HFF-Myc (cell line): ENCODE measurements around the gene DYNLT3.
A peak's percentile ranks its signal among the peaks of the same experiment; 100 is the strongest.

Experiments
- DNase-seq: peaks from one replicate; pipeline ENCODE4 v3.0.0-alpha.2; 2011; ENCODE audit warnings: low read depth; ENCODE audit errors: extremely low read depth
- H3K4me3 ChIP-seq: replicated peaks from 2 replicates; pipeline ENCODE4 v1.5.1; 2011; ENCODE audit warnings: low read depth, mild to moderate bottlenecking, control low read depth, low read length
- CTCF ChIP-seq: IDR thresholded peaks from 2 replicates; pipeline ENCODE4 v1.5.1; 2012; ENCODE audit warnings: mild to moderate bottlenecking, low read depth, low read length, control low read depth; ENCODE audit errors: missing control alignments

DYNLT3 gene

DNA sequence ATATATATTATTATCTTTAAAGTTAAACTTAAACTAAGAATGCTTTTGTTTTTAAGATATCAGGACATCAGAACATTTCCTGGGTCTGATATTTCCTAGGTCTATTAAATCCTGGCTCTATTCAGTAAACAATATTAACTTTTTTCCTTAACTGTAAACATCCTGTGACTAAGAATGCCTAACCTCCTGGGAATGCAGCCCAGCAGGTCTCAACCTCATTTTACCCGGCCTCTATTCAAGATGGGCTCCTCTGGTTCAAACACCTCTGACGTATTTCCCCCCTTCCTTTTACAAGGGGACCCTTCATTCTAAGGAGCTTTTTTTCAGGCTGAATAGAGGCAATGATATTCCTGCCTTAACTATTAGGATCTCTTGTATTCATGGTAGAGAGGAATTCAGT lies 35.8 kb upstream of the DYNLT3 start:
- no peak for DNase-seq
- no peak for TF ChIP-seq CTCF
- H3K4me3 ChIP-seq: no peak overlapping the region

DNA sequence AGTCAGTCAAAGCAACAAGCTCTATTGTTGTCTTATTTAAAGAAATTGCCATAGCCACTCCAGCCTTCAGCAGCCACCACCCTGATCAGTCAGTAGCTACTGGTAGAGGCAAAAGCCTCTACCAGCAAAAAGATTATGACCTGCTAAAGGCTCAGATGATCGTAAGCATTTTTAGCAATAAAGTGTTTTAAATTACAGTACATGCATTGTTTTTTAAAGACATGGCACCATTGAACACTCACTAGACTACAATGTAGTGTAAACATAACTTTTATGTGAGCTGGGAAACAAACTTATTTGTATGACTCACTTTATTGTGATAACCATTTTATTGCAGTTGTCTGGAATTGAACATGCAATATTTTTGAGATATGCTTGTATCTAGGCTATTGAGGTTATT lies 32.3 kb upstream of the DYNLT3 start:
- no peak for DNase-seq

GRCh38 chrX:37876716-37877115 lies 29.3 kb upstream of the DYNLT3 start:
- H3K4me3 ChIP-seq: no peak overlapping the region
- no peak for TF ChIP-seq CTCF
- DNase-seq: no peak

More for the DNA sequence above, 32.3 kb upstream of the DYNLT3 start:
- H3K4me3 ChIP-seq: no peak overlapping the region
- no peak for TF ChIP-seq CTCF

- no peak for TF ChIP-seq CTCF
Observed at GRCh38 chrX:37875675-37876074, 28.3 kb upstream of the DYNLT3 start.

GRCh38 chrX:37873220-37873619 lies 25.8 kb upstream of the DYNLT3 start:
- TF ChIP-seq CTCF: no peak
- no peak for DNase-seq
- H3K4me3 ChIP-seq: no peak overlapping the region

More at GRCh38 chrX:37875675-37876074, 28.3 kb upstream of the DYNLT3 start:
- no peak overlapping the region for H3K4me3 ChIP-seq
- DNase-seq: no peak

DNA sequence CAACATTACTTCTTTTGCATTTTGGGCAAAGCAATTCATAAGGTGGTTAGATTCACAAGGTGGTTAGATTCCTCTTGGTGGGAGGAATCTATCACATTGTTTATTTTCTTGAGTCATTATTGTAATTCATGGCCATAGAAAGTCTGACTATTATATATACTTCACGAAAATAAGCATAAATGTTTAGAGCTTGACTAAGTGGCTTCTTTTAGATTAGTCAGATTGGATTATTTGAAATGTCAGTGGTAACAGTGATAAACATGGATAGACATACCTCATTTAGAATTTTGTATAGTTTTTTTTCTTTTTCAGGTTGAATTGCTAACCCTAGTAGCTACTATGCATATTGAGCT lies 24.9 kb upstream of the DYNLT3 start:
- no peak overlapping the region for H3K4me3 ChIP-seq
- TF ChIP-seq CTCF: no peak

DNA sequence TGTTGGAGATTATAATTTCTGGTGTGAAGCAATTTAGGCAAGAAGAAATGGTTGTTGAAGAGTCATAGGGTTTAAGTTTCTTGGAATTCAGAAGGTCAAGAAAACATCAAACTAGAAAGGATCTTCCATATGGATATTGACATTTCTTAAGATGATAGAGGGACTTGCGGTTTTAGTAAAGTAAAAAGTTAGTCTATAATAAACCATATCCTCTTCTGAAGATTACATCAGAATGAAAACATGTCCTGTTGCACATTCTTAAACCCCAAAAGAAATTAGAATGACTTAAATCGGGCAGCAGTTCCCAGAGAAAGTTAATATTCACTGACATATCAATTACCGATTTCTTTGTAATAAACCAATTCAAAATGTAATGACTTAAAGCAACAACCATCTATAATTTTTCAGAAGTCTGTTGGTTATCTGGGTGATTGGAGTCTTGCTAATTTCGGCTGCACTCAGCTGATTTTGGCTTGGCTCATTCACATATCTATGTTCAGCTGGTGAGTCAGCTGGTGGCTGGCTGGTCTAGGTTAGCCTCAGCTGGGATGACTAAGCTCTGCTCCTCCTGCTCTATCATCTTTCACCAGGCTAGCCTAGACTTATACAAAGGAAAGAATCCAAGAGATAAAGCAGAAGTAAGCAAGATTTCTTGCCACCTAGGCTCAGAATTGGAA lies 24.4 kb upstream of the DYNLT3 start:
- no peak for TF ChIP-seq CTCF
- H3K4me3 ChIP-seq: no peak overlapping the region
- DNase-seq: peak; percentile 35

More for the DNA sequence above, 24.9 kb upstream of the DYNLT3 start:
- no peak for DNase-seq
